PC-3 (cell line): ENCODE data around the gene SAMD8. TPM values are rescaled to one million over a fixed set of nuclear protein-coding genes. Genes with fewer than 3 reads are reported as not detected.

Source experiments
- ATAC-seq: fragments of 200-7000 bp; cut with Tn5 transposase; 2 replicates; pipeline ENCODE4 v1.9.1; 2020; ENCODE audit warnings: mild to moderate bottlenecking, moderate library complexity
- BruUV-seq: library from RNA; stranded (reverse); fragments of 400-500 nt; replicated peaks from 2 replicates; lab custom pipeline; 2021; lab: Mats Ljungman, UMichigan
- CTCF ChIA-PET: fragments of 300-600 bp; sonication (Branson Sonifier 250); formaldehyde crosslinking; loops from one replicate; lab custom pipeline; 2022; ENCODE audit warnings: antibody characterized with exemption; lab: Charles Lee
- POLR2A ChIA-PET: fragments of 300-600 bp; sonication (Branson Sonifier 250); formaldehyde crosslinking; loops from one replicate; lab custom pipeline; 2022; ENCODE audit warnings: antibody characterized with exemption; ENCODE audit not compliant: unreplicated experiment; lab: Charles Lee
- DNase-seq: peaks from one replicate; pipeline ENCODE4 v3.0.0-alpha.2; 2015
- H2AFZ ChIP-seq: fragments of 300-600 bp; sonication (generic); 2 replicates; pipeline ENCODE4 v1.6.0; 2016; ENCODE audit warnings: antibody characterized with exemption, low read length
- H3F3A ChIP-seq: fragments of 300-600 bp; sonication (generic); one replicate; pipeline ENCODE4 v1.6.0; 2017; ENCODE audit warnings: antibody characterized with exemption, low read length, control low read depth, mild to moderate bottlenecking; ENCODE audit not compliant: unreplicated experiment
- H3K27ac ChIP-seq: fragments of 300-600 bp; sonication (generic); 2 replicates; pipeline ENCODE4 v1.5.1; 2016; ENCODE audit warnings: mild to moderate bottlenecking, low read length
- H3K27me3 ChIP-seq: fragments of 300-600 bp; sonication (generic); 2 replicates; pipeline ENCODE4 v1.6.1; 2016; ENCODE audit warnings: low read length, mixed read lengths
- H3K36me3 ChIP-seq: fragments of 300-600 bp; sonication (generic); 2 replicates; pipeline ENCODE4 v1.6.1; 2016; ENCODE audit warnings: low read depth, mixed run types, low read length, mixed read lengths
- H3K4me1 ChIP-seq: fragments of 300-600 bp; sonication (generic); 2 replicates; pipeline ENCODE4 v1.5.1; 2016; ENCODE audit warnings: low read length; ENCODE audit not compliant: insufficient read depth
- H3K4me2 ChIP-seq: fragments of 300-600 bp; sonication (generic); 2 replicates; pipeline ENCODE4 v1.6.0; 2016; ENCODE audit warnings: low read length
- H3K4me3 ChIP-seq: fragments of 300-600 bp; sonication (generic); 2 replicates; pipeline ENCODE4 v1.5.1; 2016; ENCODE audit warnings: mild to moderate bottlenecking, low read length, mixed read lengths
- H3K79me2 ChIP-seq: fragments of 300-600 bp; sonication (generic); 2 replicates; pipeline ENCODE4 v1.6.1; 2017; ENCODE audit warnings: low read length, mixed read lengths
- H3K9ac ChIP-seq: fragments of 300-600 bp; sonication (generic); 2 replicates; pipeline ENCODE4 v1.6.0; 2016; ENCODE audit warnings: mild to moderate bottlenecking, low read length
- H3K9me2 ChIP-seq: fragments of 300-600 bp; sonication (generic); replicated peaks from 2 replicates; pipeline ENCODE4 v1.6.1; 2016; ENCODE audit warnings: mixed run types, low read length, mixed read lengths
- H3K9me3 ChIP-seq: fragments of 300-600 bp; sonication (generic); 2 replicates; pipeline ENCODE4 v1.6.1; 2016; ENCODE audit warnings: low read length, mixed read lengths
- H4K20me1 ChIP-seq: fragments of 300-600 bp; sonication (generic); 2 replicates; pipeline ENCODE4 v1.6.1; 2016; ENCODE audit warnings: low read length, mixed read lengths
- CTCF ChIP-seq: fragments of 300-600 bp; sonication (generic); conservative IDR thresholded peaks from 2 replicates; pipeline ENCODE4 v1.5.1; 2017; ENCODE audit warnings: antibody characterized with exemption, low read depth, mild to moderate bottlenecking, low read length
- EZH2 ChIP-seq: fragments of 300-600 bp; sonication (generic); IDR thresholded peaks from one replicate; pipeline ENCODE4 v1.6.1; 2017; ENCODE audit warnings: antibody characterized with exemption, mild to moderate bottlenecking, low read length; ENCODE audit not compliant: unreplicated experiment
- EZH2phosphoT487 ChIP-seq: fragments of 300-600 bp; sonication (generic); IDR thresholded peaks from 2 replicates; pipeline ENCODE4 v1.6.1; 2018; ENCODE audit warnings: mild to moderate bottlenecking, antibody characterized with exemption, low read length, borderline replicate concordance
- intact Hi-C: fragments of 100-400 bp; cut with micrococcal nuclease; formaldehyde crosslinking; loops from 2 replicates; pipeline ENCODE4 v1.9.0; 2023
- total RNA-seq: library from RNA; depleted of rRNA; stranded (reverse); fragments of >200 nt; gene quantifications from 2 replicates; pipeline ENCODE4 v1.2.3, GENCODE V29; 2014

The SAMD8 gene
- total RNA-seq, 1 experiment from 2014 or later = 47.4 TPM

- Histone ChIP-seq H2AFZ (no peak overlapping the region), H3K4me3 (no peak overlapping the region), H4K20me1 (no peaks in the 10 kb centered on the region), H3F3A (no peaks in the 10 kb centered on the region), H3K9me2 (no peaks in the 10 kb centered on the region), H3K9me3 (no peaks in the 10 kb centered on the region), H3K79me2 (no peaks in the 10 kb centered on the region), H3K27me3 (no peaks in the 10 kb centered on the region), H3K4me1 (no peaks in the 10 kb centered on the region), H3K27ac (no peak overlapping the region), H3K9ac (no peak overlapping the region), H3K36me3 (no peaks in the 10 kb centered on the region), H3K4me2 (no peak overlapping the region)
- TF ChIP-seq CTCF (no peak), EZH2phosphoT487 (no peak), EZH2 (no peak)
- intact Hi-C loops = no loop called here
- CTCF ChIA-PET = no interaction called here
- POLR2A ChIA-PET = no interaction called here
- DNase-seq (no peak), ATAC-seq (no peak)
- BruUV-seq = no TSS peak
These were observed 25.1 kb upstream of the SAMD8 start for GRCh38 chr10:75086278-75086934.

GRCh38 chr10:75088640-75089039, 22.8 kb upstream of the SAMD8 start:
- Histone ChIP-seq H3K4me2 (no peak overlapping the region), H3K4me3 (no peak overlapping the region), H3F3A (no peaks in the 10 kb centered on the region), H3K9me2 (no peaks in the 10 kb centered on the region), H3K27ac (no peak overlapping the region), H4K20me1 (no peaks in the 10 kb centered on the region), H3K4me1 (no peaks in the 10 kb centered on the region), H3K79me2 (no peaks in the 10 kb centered on the region), H3K9ac (no peak overlapping the region), H2AFZ (no peak overlapping the region), H3K9me3 (no peaks in the 10 kb centered on the region), H3K36me3 (no peaks in the 10 kb centered on the region), H3K27me3 (no peaks in the 10 kb centered on the region)
- no peak for ATAC-seq
- no TSS peak for BruUV-seq
- no peak for DNase-seq
- TF ChIP-seq CTCF (no peak), EZH2phosphoT487 (no peak), EZH2 (no peak)
- ChIA-PET CTCF (no interaction called here), POLR2A (no interaction called here)
- intact Hi-C loops = no loop called here

GRCh38 chr10:75089634-75090033, 21.8 kb upstream of the SAMD8 start:
- no TSS peak for BruUV-seq
- H3K4me1 ChIP-seq = no peaks in the 10 kb centered on the region
- H2AFZ ChIP-seq = no peak overlapping the region
- no peak for ATAC-seq
- no peaks in the 10 kb centered on the region for H3K36me3 ChIP-seq
- no peaks in the 10 kb centered on the region for H3K9me3 ChIP-seq
- intact Hi-C loops = no loop called here
- TF ChIP-seq CTCF = no peak
- no peak for TF ChIP-seq EZH2phosphoT487
- TF ChIP-seq EZH2 = no peak
- H3K27ac ChIP-seq = no peak overlapping the region
- H4K20me1 ChIP-seq = no peaks in the 10 kb centered on the region
- H3F3A ChIP-seq = no peaks in the 10 kb centered on the region
- no peak for DNase-seq
- no peaks in the 10 kb centered on the region for H3K27me3 ChIP-seq
- ChIA-PET POLR2A (interaction anchor here (0.6 kb wide), 1 partner anchor 19 kb away, joined by 4 read pairs; no protein-coding TSS in a partner anchor), CTCF (interaction anchor here (0.5 kb wide), 1 partner anchor 159 kb away, joined by 4 read pairs; no protein-coding TSS in a partner anchor)
- H3K9ac ChIP-seq = no peak overlapping the region
- no peaks in the 10 kb centered on the region for H3K9me2 ChIP-seq
- no peaks in the 10 kb centered on the region for H3K79me2 ChIP-seq
- H3K4me2 ChIP-seq = no peak overlapping the region
- H3K4me3 ChIP-seq = no peak overlapping the region
